Neural cell (in vitro differentiated cells): ENCODE measurements around the gene KIF20A. TPM values are rescaled to one million over a fixed set of nuclear protein-coding genes. Genes with fewer than 3 reads are reported as not detected.
"Not testable (repeated sequence)": the region's sequence is repeated elsewhere in the genome, so short reads cannot be mapped to it uniquely, and the experiment has no call there.

Source experiments
- H2AFZ ChIP-seq: fragments of 200-600, 300-800 bp; sonication (generic), shearing (Covaris generic); 2 replicates; pipeline ENCODE4 v1.6.0; 2014; ENCODE audit warnings: low read depth, mild to moderate bottlenecking, antibody characterized with exemption, low read length, moderate library complexity
- H3F3A ChIP-seq: fragments of 200-600 bp; shearing (Covaris generic); 2 replicates; pipeline ENCODE4 v1.6.1; 2016; ENCODE audit warnings: mild to moderate bottlenecking, moderate library complexity, mixed read lengths, antibody characterized with exemption, low read length; ENCODE audit not compliant: insufficient read depth, poor library complexity, severe bottlenecking
- H3K27ac ChIP-seq: fragments of 200-600, 300-800 bp; sonication (generic), shearing (Covaris generic); 2 replicates; pipeline ENCODE4 v1.5.1; 2014; ENCODE audit warnings: mild to moderate bottlenecking, low read length, moderate library complexity
- H3K27me3 ChIP-seq: fragments of 300-800, 200-600 bp; sonication (generic), shearing (Covaris generic); 2 replicates; pipeline ENCODE4 v1.6.0; 2014; ENCODE audit warnings: mild to moderate bottlenecking, low read depth, low read length, moderate library complexity; ENCODE audit not compliant: insufficient read depth
- H3K36me3 ChIP-seq: fragments of 300-800, 200-600 bp; sonication (generic), shearing (Covaris generic); 2 replicates; pipeline ENCODE4 v1.5.1; 2014; ENCODE audit warnings: mild to moderate bottlenecking, antibody characterized with exemption, low read length, moderate library complexity; ENCODE audit not compliant: insufficient read depth
- H3K4me2 ChIP-seq: fragments of 300-800, 200-600 bp; sonication (generic), shearing (Covaris generic); 2 replicates; pipeline ENCODE4 v1.6.0; 2014; ENCODE audit warnings: mild to moderate bottlenecking, low read length
- H3K4me3 ChIP-seq: fragments of 300-800, 200-600 bp; sonication (generic), shearing (Covaris generic); 2 replicates; pipeline ENCODE4 v1.5.1; 2014; ENCODE audit warnings: mild to moderate bottlenecking, low read length, moderate library complexity
- H3K79me2 ChIP-seq: fragments of 200-600 bp; shearing (Covaris generic); replicated peaks from 2 replicates; pipeline ENCODE4 v1.6.0; 2014; ENCODE audit warnings: mild to moderate bottlenecking, low read length, moderate library complexity; ENCODE audit not compliant: insufficient read depth
- H3K9ac ChIP-seq: fragments of 300-800, 200-600 bp; sonication (generic), shearing (Covaris generic); 2 replicates; pipeline ENCODE4 v1.6.1; 2016; ENCODE audit warnings: mild to moderate bottlenecking, low read length, mixed read lengths
- H3K9me2 ChIP-seq: fragments of 200-600 bp; shearing (Covaris generic); 2 replicates; pipeline ENCODE4 v1.6.1; 2016; ENCODE audit warnings: mild to moderate bottlenecking, low read length, mixed read lengths; ENCODE audit not compliant: insufficient read depth
- H3K9me3 ChIP-seq: fragments of 200-600, 300-800 bp; sonication (generic), shearing (Covaris generic); 2 replicates; pipeline ENCODE4 v1.6.1; 2016; ENCODE audit warnings: mild to moderate bottlenecking, mixed run types, low read length, moderate library complexity, mixed read lengths
- H4K20me1 ChIP-seq: fragments of 200-600 bp; shearing (Covaris generic); 2 replicates; pipeline ENCODE4 v1.6.1; 2016; ENCODE audit warnings: mild to moderate bottlenecking, mixed run types; ENCODE audit not compliant: insufficient read depth
- CTCF ChIP-seq: fragments of 450-650 bp; IDR thresholded peaks from 2 replicates; pipeline ENCODE4 v1.5.1; 2014; ENCODE audit warnings: antibody characterized with exemption, mild to moderate bottlenecking, moderate library complexity; ENCODE audit not compliant: poor library complexity, severe bottlenecking
- EP300 ChIP-seq: fragments of 450-650 bp; conservative IDR thresholded peaks from 2 replicates; pipeline ENCODE4 v1.6.1; 2014; ENCODE audit warnings: antibody characterized with exemption, mild to moderate bottlenecking, moderate library complexity; ENCODE audit not compliant: poor library complexity, severe bottlenecking
- EZH2 ChIP-seq: fragments of 200-600, 300-800 bp; shearing (Covaris generic), sonication (generic); IDR thresholded peaks from 2 replicates; pipeline ENCODE4 v1.6.1; 2014; ENCODE audit warnings: antibody characterized with exemption, low read length, borderline replicate concordance, mild to moderate bottlenecking; ENCODE audit not compliant: insufficient read depth, poor library complexity, severe bottlenecking
- MXI1 ChIP-seq: fragments of 450-650 bp; conservative IDR thresholded peaks from 2 replicates; pipeline ENCODE4 v1.6.1; 2014; ENCODE audit warnings: antibody characterized with exemption, mild to moderate bottlenecking; ENCODE audit not compliant: poor library complexity, severe bottlenecking
- POLR2AphosphoS5 ChIP-seq: IDR thresholded peaks from 2 replicates; pipeline ENCODE4 v1.6.1; 2012
- RAD21 ChIP-seq: fragments of 450-650 bp; conservative IDR thresholded peaks from 2 replicates; pipeline ENCODE4 v1.6.1; 2014; ENCODE audit warnings: antibody characterized with exemption, mild to moderate bottlenecking, moderate library complexity
- REST ChIP-seq: IDR thresholded peaks from 2 replicates; pipeline ENCODE4 v1.6.1; 2012; ENCODE audit warnings: borderline replicate concordance
- SMC3 ChIP-seq: fragments of 450-650 bp; conservative IDR thresholded peaks from 2 replicates; pipeline ENCODE4 v1.6.1; 2014; ENCODE audit warnings: antibody characterized with exemption, mild to moderate bottlenecking, moderate library complexity; ENCODE audit not compliant: poor library complexity
- TAF1 ChIP-seq: IDR thresholded peaks from 2 replicates; pipeline ENCODE4 v1.6.1; 2012; ENCODE audit warnings: low read depth
- polyA plus RNA-seq: library from polyadenylated mRNA; depleted of rRNA; stranded (reverse); fragments of >200 nt; gene quantifications from 2 replicates; pipeline ENCODE4 v1.2.3, GENCODE V29; 2014

KIF20A gene
- polyA plus RNA-seq, 1 donor from 2014 or later, result 2.1 TPM

GRCh38 chr5:138141734-138142133 lies 37.2 kb upstream of the KIF20A start:
- Histone ChIP-seq H3K36me3 (no peaks in the 10 kb centered on the region), H3K4me2 (no peak overlapping the region), H3K9ac (no peak overlapping the region), H3K79me2 (no peaks in the 10 kb centered on the region), H3K27ac (no peak overlapping the region), H3K9me2 (no peaks in the 10 kb centered on the region), H3F3A (no peaks in the 10 kb centered on the region), H4K20me1 (no peaks in the 10 kb centered on the region), H3K4me3 (no peak overlapping the region), H3K27me3 (no peaks in the 10 kb centered on the region), H2AFZ (no peak overlapping the region), H3K9me3 (no peaks in the 10 kb centered on the region)
- no peak for TF ChIP-seq MXI1
- TF ChIP-seq SMC3, result no peak
- TF ChIP-seq RAD21, result no peak
- TF ChIP-seq CTCF, result no peak
- TF ChIP-seq REST, result no peak

GRCh38 chr5:138143578-138143977 lies 35.3 kb upstream of the KIF20A start:
- not testable (repeated sequence) for H3K27me3 ChIP-seq, H3K9ac ChIP-seq, H3K27ac ChIP-seq, H3K4me2 ChIP-seq, H3K4me3 ChIP-seq, H3K9me3 ChIP-seq, H4K20me1 ChIP-seq, H3F3A ChIP-seq, H3K9me2 ChIP-seq, H3K36me3 ChIP-seq, H3K79me2 ChIP-seq, H2AFZ ChIP-seq

GRCh38 chr5:138148811-138149210 lies 30.1 kb upstream of the KIF20A start:
- TF ChIP-seq SMC3 (no peak), REST (no peak), TAF1 (no peak), EP300 (no peak), EZH2 (no peak), CTCF (no peak), RAD21 (no peak), MXI1 (no peak), POLR2AphosphoS5 (no peak)

More at GRCh38 chr5:138148811-138149210, 30.1 kb upstream of the KIF20A start:
- no peaks in the 10 kb centered on the region for H3K9me2 ChIP-seq
- H2AFZ ChIP-seq, result no peak overlapping the region
- H3K9me3 ChIP-seq, result no peaks in the 10 kb centered on the region
- H3K9ac ChIP-seq, result no peak overlapping the region
- no peak overlapping the region for H3K27ac ChIP-seq
- no peaks in the 10 kb centered on the region for H4K20me1 ChIP-seq
- H3K79me2 ChIP-seq, result no peaks in the 10 kb centered on the region
- no peaks in the 10 kb centered on the region for H3K36me3 ChIP-seq
- H3K4me2 ChIP-seq, result no peak overlapping the region
- no peak overlapping the region for H3K4me3 ChIP-seq
- no peaks in the 10 kb centered on the region for H3K27me3 ChIP-seq
- no peaks in the 10 kb centered on the region for H3F3A ChIP-seq
